Activated naive CD8-positive, alpha-beta T cell (primary cell): ENCODE results near the gene LRMDA.

ENCODE experiments used
- H3K27ac Mint-ChIP-seq: one replicate; pipeline ENCODE4 v1.8.0; 2021; ENCODE audit warnings: mixed read lengths
- H3K27me3 Mint-ChIP-seq: one replicate; pipeline ENCODE4 v1.8.0; 2021; ENCODE audit warnings: mixed read lengths
- H3K36me3 Mint-ChIP-seq: one replicate; pipeline ENCODE4 v1.8.0; 2021; ENCODE audit warnings: mixed read lengths
- H3K4me1 Mint-ChIP-seq: one replicate; pipeline ENCODE4 v1.8.0; 2021; ENCODE audit warnings: low read depth, mixed read lengths
- H3K4me3 Mint-ChIP-seq: one replicate; pipeline ENCODE4 v1.8.0; 2021; ENCODE audit warnings: mild to moderate bottlenecking, mixed read lengths
- H3K9me3 Mint-ChIP-seq: one replicate; pipeline ENCODE4 v1.8.0; 2021; ENCODE audit warnings: low read depth, mixed read lengths

LRMDA gene

DNA sequence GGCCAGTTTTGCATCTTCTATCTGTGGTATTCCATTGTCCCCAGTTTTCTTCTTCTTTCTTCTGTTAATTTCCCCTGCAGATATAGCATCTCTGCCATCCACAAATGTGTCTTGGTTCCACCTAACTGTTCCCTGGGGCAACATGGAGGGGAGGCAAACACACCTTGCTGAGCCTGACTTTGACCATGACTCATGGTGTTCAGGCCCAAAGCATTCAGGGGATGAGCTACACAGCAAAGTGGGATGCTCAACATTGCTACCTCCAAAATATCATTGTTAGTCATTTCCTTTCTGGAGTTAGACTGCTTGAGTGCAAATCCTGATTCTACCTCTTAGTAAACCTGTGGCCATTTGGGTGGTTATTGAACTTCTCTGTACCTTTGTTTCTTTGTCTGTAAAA, 542.7 kb downstream of the LRMDA start:
- H3K27me3 Mint-ChIP-seq, result no peaks in the 10 kb centered on the region
- H3K27ac Mint-ChIP-seq, result no peak overlapping the region
- no peaks in the 10 kb centered on the region for H3K4me1 Mint-ChIP-seq

DNA sequence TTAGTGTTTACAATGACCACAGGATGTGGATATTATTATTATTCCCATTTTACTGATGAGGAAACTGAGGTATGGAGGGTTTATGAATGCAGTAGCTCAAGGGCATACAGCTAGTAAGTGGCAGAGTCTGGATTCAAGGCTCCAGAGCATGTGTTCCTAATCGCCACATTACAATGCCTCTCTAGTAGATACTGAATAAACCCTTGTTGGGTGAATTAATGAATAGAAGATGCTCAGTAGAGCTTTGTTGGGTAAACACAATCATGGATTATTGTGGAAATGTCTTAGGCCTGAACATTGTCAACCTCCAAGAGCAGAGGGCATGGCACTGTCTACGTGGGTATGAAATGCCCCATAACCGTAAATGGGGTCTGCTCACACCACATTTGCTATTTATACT, 545.3 kb downstream of the LRMDA start:
- Mint-ChIP-seq H3K9me3 (no peaks in the 10 kb centered on the region), H3K36me3 (no peaks in the 10 kb centered on the region)

More for the DNA sequence above, 542.7 kb downstream of the LRMDA start:
- Mint-ChIP-seq H3K4me3 (no peak overlapping the region), H3K36me3 (no peaks in the 10 kb centered on the region), H3K9me3 (no peaks in the 10 kb centered on the region)

DNA sequence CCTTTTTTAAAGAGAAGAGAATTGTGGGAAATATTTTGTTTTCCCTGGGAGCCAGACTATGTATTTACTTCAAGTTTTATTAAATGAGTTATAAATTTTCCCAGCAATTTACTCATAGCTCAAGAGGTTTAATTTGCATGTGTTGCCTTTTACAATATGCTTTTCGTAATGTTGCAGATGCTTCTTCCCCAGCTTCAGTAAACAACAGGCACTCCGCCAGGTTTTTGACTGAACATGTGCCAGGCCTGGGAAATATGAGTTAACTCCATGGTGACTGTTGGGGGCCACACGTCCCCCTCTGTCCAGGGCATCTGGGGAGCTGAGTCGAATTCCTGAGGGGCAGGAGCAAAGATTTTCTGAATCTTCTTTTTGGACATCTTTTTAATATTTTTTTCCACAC, 545.7 kb downstream of the LRMDA start:
- no peak overlapping the region for H3K27ac Mint-ChIP-seq
- no peaks in the 10 kb centered on the region for H3K36me3 Mint-ChIP-seq
- H3K27me3 Mint-ChIP-seq, result peaks cover 5% of the 10 kb centered on the region
- H3K4me3 Mint-ChIP-seq, result no peak overlapping the region
- H3K4me1 Mint-ChIP-seq, result no peaks in the 10 kb centered on the region
- no peaks in the 10 kb centered on the region for H3K9me3 Mint-ChIP-seq

More for the DNA sequence above, 545.3 kb downstream of the LRMDA start:
- H3K27me3 Mint-ChIP-seq, result peaks cover 5% of the 10 kb centered on the region
- no peak overlapping the region for H3K4me3 Mint-ChIP-seq
- H3K27ac Mint-ChIP-seq, result no peak overlapping the region
- no peaks in the 10 kb centered on the region for H3K4me1 Mint-ChIP-seq

DNA sequence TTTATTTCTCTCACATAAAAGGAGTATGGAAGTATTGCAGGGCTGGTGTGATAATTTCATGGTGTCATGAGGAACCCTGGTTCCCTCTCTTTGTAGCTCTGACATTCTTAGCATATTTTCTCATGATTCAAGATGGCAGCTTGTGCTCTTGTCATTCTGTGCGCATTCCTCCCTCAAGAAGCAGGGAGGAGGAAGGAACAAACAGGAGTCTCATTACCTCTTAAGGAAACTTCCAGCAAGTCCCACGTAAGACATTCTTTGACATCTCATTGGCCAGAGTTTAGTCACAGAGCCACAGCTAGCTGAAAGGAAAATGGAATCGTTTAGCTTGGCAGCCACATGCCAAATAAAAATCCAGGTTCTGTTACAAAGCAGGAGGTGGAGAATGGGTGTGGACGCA, 546.8 kb downstream of the LRMDA start:
- Mint-ChIP-seq H3K4me3 (no peak overlapping the region), H3K27me3 (peaks cover 5% of the 10 kb centered on the region), H3K36me3 (no peaks in the 10 kb centered on the region), H3K9me3 (no peaks in the 10 kb centered on the region), H3K4me1 (no peaks in the 10 kb centered on the region), H3K27ac (no peak overlapping the region)

DNA sequence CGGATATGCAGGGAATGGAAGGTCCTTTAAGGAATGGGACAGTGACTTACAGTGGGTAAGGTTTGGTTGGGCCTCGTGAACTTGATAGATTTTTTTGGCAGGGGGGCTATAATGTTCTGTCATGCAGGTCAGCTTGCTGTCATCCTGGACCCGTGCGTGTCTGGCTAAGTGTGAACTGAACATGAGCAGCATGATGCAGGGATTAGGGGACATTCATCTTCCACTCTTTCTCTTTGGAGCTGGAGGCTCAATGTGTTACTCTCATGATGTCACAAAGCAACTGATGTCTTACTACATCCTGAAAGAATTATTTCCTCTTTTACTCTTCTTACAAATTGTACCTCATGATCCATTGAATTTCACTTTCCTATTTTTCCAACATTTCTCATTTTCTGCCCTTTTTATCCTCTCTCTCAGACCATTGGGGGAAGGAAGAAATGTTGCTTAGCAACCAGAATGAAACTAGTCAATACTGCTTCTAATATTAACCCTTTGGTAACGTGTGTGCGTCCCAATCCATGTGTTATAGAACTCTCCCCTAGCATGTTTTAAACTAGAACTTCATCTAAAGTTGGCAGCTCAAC, 549.1 kb downstream of the LRMDA start:
- Mint-ChIP-seq H3K36me3 (no peaks in the 10 kb centered on the region), H3K9me3 (no peaks in the 10 kb centered on the region), H3K27me3 (peaks cover 5% of the 10 kb centered on the region), H3K4me1 (no peaks in the 10 kb centered on the region), H3K4me3 (no peak overlapping the region), H3K27ac (no peak overlapping the region)

DNA sequence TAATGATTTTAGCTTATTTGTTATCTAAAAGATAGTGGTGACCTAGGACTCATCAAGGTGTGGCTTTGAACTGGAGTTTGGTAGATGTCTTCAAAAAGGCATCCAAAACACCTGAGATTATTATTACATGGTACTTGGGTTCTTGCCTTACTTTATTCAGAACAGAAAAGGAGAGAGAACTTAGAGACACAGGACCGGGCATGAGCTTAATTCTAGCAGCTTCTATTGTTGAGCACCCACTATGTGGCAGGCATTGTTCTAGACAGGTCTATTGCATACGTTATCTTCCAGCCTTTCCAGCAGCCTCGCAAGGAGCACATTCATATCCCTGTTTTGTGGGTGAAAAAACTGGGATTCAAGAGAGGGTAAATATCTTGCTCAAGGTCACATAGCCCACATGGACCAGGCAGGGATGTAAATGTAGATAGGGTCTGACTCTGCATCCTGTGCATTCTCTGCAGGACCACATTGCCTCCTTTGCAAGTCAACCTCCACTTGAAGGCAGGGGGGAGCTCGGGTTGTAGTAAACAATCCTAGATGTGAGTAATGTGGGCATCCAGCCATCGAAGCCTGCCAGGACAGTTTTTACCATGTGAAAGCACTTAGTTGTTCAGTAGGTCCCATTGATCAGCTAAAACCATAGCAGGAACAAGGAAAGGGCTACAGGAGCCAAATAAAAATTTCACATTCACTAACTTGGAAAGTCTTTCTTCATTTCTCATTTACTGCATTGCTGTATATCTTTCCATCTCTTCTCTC, 551.4 kb downstream of the LRMDA start:
- Mint-ChIP-seq H3K4me3 (no peak overlapping the region), H3K36me3 (no peaks in the 10 kb centered on the region), H3K4me1 (no peaks in the 10 kb centered on the region), H3K9me3 (no peaks in the 10 kb centered on the region), H3K27ac (no peak overlapping the region), H3K27me3 (peaks cover 5% of the 10 kb centered on the region)

DNA sequence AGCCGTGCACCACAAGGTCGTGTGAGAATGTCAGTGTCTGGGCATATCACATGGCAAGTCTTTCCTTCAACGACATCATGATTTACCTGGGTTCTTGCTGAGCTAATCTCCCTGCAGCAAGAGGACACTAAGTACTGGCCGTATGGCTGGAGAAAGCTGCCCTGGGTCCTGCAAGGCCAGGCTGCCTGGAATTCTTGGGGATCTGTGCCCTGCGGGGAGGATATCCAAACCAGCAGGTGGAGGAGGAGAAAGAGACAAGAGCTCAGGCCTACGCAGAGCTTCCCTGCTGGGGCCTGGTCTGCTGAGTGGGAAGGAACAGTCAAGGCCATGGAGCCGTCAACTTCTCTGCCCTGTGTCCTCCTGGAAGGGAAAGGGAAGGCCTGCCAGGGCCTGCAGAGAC, 552.6 kb downstream of the LRMDA start:
- Mint-ChIP-seq H3K4me1 (no peaks in the 10 kb centered on the region), H3K36me3 (no peaks in the 10 kb centered on the region), H3K27me3 (peaks cover 5% of the 10 kb centered on the region), H3K4me3 (no peak overlapping the region), H3K9me3 (no peaks in the 10 kb centered on the region), H3K27ac (no peak overlapping the region)

DNA sequence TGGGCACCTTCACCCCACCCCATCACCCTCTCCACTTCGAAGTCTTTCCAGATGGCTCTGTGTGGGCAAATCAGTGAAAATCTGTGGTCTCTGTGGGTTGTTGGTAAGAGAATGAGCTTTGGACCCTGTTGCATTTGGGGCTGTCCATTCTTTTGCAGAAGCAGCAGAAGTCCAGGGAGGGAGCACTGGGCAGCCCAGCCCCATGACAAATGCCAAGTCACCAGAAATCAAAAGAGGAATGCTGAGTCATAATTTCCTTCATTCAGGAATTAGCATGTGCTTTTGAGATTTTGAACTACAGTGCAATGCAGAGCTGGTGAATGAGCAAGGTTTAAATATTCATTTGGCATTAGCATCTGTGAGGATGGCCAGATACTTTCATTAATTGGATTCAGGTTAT, 556.2 kb downstream of the LRMDA start:
- Mint-ChIP-seq H3K27ac (no peak overlapping the region), H3K4me1 (no peaks in the 10 kb centered on the region), H3K27me3 (no peaks in the 10 kb centered on the region), H3K4me3 (no peak overlapping the region), H3K36me3 (no peaks in the 10 kb centered on the region), H3K9me3 (no peaks in the 10 kb centered on the region)

DNA sequence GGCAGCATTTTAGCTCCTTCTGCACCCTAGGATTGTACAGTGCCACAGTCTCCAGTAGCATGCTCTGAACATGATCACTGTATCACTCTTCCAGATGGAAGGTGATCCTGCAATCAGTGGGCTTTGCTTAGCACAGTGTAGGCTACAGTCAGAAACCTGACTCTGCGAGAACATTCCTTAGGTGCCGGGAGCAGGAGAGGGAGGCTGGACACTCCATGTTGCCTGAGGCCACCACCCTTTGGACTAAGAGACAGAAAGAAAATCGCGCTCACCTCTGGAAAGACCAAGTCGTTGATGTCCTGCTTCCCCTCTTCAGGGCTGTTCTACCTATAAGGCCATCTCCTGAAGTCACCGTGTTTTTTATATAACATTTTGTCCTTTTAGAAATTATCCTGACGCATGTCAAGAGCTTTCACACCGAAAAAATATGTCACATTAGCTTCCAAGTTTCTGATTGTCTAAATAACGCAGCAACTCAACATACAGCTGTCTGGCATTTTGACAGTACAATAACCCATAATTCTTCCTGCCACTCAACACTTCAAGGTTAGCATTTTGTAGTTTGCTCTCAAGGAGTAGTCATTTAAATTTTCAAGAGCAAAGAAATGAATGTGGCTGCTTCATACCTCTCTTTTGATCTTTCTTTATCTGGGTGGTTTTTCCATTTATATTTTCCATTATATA, 563.1 kb downstream of the LRMDA start:
- Mint-ChIP-seq H3K36me3 (no peaks in the 10 kb centered on the region), H3K4me1 (no peaks in the 10 kb centered on the region), H3K27me3 (peaks cover 2% of the 10 kb centered on the region), H3K9me3 (no peaks in the 10 kb centered on the region), H3K4me3 (no peak overlapping the region), H3K27ac (no peak overlapping the region)

DNA sequence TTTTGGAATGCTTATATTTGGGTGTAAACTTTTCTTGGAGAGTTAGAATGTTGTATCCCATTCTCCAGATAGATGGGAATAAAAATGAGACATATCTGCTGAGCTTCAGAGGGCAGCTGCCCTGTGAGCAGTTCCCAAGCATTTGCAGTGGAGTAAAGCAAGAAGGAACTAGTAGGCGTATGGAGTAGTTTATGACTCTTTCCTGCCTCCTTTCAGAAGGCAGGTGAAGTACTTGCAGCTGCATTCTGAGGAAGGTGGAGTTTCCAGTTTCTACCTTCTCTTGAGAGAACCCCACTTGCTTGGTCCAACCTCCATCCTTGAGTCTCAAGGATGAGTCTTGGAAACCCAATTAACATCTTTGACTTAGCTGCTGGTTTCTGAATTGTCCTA, 563.6 kb downstream of the LRMDA start:
- H3K27ac Mint-ChIP-seq, result no peak overlapping the region
- H3K36me3 Mint-ChIP-seq, result no peaks in the 10 kb centered on the region
- no peak overlapping the region for H3K4me3 Mint-ChIP-seq
- peaks cover 2% of the 10 kb centered on the region for H3K27me3 Mint-ChIP-seq
- no peaks in the 10 kb centered on the region for H3K4me1 Mint-ChIP-seq
- H3K9me3 Mint-ChIP-seq, result no peaks in the 10 kb centered on the region

DNA sequence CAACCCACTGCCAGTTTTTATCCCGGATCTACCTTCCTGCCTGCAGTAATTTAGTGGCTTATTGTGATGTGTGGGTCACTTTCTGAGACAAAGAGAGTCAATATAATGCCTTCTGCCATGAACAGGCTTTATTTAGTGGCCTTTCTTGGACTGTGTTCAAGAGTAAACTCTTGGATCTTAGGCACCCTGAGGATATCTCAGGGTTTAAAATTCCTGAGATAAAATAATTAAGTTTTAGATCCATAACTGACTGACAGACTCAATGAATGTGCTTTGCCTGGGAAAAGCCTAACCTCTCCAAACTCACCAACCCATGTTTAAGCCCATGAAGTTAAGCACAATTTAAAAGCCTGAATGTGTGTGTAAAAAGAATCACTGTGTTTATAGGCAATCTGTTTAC, 564.3 kb downstream of the LRMDA start:
- Mint-ChIP-seq H3K4me1 (no peaks in the 10 kb centered on the region), H3K9me3 (no peaks in the 10 kb centered on the region), H3K36me3 (no peaks in the 10 kb centered on the region), H3K27me3 (peaks cover 2% of the 10 kb centered on the region), H3K4me3 (no peak overlapping the region), H3K27ac (no peak overlapping the region)

DNA sequence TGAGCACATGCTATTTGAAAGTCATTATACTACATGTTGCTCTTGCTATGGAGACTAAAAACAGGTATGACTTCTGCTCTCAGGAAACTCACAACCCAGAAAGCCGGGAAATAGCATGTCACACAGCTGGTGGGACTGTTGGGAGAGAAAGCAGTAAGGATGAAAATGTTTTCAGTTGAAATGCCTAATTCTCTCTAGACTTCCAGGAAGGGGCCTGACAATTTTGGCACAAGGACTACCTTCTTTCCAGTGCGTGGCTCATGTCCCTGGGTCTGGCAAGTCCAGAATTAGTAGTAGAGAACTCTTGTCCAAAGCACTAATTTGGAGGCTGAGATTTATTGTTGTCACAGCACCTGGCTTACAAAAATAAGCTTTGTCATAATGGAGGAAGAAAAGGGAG, 567.6 kb downstream of the LRMDA start:
- no peak overlapping the region for H3K27ac Mint-ChIP-seq
- no peaks in the 10 kb centered on the region for H3K36me3 Mint-ChIP-seq
- H3K4me3 Mint-ChIP-seq, result no peak overlapping the region
- H3K9me3 Mint-ChIP-seq, result no peaks in the 10 kb centered on the region
- H3K27me3 Mint-ChIP-seq, result peaks cover 2% of the 10 kb centered on the region
- H3K4me1 Mint-ChIP-seq, result no peaks in the 10 kb centered on the region

DNA sequence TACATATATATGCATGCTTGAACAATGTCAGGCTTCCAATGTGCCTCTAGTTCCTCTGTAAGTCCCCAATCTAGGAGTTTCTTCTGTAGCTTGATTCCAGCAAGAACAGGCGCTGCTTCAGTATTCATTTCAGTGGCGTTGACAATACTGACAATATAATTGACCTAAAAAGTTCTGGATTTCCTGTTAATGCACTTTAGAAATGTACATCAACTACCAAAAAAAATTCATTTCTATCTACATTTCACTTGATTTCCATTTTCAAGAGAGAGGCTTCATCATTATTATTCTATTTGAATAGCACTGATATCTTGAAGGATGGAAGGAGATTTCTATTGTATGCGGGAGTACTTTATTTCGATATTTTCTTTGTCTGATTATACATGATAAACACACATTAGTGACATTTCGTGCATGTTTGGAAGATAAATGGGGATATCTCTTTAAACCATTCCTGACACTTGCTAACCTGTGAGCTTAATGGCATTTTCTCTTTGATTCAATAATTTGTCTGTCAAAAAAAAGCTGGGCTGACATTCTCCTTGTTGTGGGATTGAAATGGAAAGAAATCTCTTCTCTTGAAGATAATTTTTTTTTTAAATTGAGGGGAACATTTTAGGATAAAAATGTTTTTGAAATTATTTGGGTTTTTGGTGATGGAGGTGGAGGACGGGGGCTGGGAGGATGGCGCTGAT, 568.2 kb downstream of the LRMDA start:
- Mint-ChIP-seq H3K4me3 (no peak overlapping the region), H3K27ac (no peak overlapping the region), H3K9me3 (no peaks in the 10 kb centered on the region), H3K36me3 (no peaks in the 10 kb centered on the region), H3K4me1 (no peaks in the 10 kb centered on the region), H3K27me3 (peaks cover 2% of the 10 kb centered on the region)

DNA sequence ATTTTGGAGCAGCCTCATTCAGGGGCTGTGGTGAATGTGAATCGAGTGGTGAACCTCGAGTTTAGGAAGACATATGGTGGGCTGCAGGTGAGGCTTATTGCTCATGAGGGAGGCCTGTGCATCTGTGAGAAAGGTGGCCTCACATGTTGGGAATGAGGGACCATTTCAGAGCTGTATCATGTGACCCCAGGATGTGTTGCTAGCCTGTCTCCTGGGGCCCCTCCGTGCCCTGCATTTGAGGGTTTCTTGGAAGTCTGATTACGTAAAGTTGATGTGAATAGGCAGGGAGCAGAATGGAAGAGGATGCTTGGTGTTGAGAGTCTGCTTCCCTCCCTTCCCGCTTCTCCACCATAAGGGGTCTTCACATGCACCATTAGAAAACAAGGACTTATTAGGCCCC, 569.1 kb downstream of the LRMDA start:
- Mint-ChIP-seq H3K36me3 (no peaks in the 10 kb centered on the region), H3K27ac (no peak overlapping the region), H3K27me3 (peaks cover 2% of the 10 kb centered on the region), H3K4me3 (no peak overlapping the region), H3K9me3 (no peaks in the 10 kb centered on the region), H3K4me1 (no peaks in the 10 kb centered on the region)

DNA sequence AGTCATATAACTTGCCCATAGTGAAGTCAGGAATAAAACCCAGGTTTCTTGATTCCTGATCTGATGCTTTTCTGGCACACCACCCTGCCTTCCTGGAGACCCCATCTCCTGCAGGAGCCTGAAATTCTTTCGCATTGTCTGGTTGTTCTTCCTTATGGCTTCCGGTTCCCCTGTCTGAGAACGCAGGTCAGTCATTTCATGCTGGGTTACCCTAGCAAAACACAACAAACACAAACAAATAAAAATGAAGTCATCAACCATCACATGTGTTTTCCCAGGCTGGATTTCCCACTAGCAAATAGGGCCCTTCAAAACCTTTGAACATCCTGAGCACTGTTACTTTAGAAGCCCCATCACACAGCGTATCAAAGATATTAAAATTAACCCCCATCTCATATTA, 569.6 kb downstream of the LRMDA start:
- Mint-ChIP-seq H3K9me3 (no peaks in the 10 kb centered on the region), H3K27me3 (peaks cover 2% of the 10 kb centered on the region), H3K4me3 (no peak overlapping the region), H3K36me3 (no peaks in the 10 kb centered on the region), H3K4me1 (no peaks in the 10 kb centered on the region), H3K27ac (no peak overlapping the region)
